Effector memory CD8-positive, alpha-beta T cell (primary cell): Measurements from ENCODE around the gene MBD1.

Experiments
- ATAC-seq: fragments of 150-1000 bp; cut with Tn5 transposase; replicated peaks from 2 replicates; pipeline ENCODE4 v1.10.0; 2021; ENCODE audit warnings: mild to moderate bottlenecking, moderate library complexity
- DNase-seq, 3 experiments: peaks; one replicate each; pipeline ENCODE4 v3.0.0; 2021
- H3K27ac Mint-ChIP-seq, 2 donors: one replicate each; pipeline ENCODE4 v1.8.0; 2022; ENCODE audit warnings: mild to moderate bottlenecking in 2 of 2, mixed read lengths in 2 of 2, moderate library complexity in 2 of 2
- H3K27me3 Mint-ChIP-seq, 2 donors: one replicate each; pipeline ENCODE4 v1.8.0; 2022; ENCODE audit warnings: mixed read lengths in 2 of 2
- H3K36me3 Mint-ChIP-seq: one replicate; pipeline ENCODE4 v1.8.0; 2022; ENCODE audit warnings: mild to moderate bottlenecking, moderate library complexity, mixed read lengths; ENCODE audit not compliant: insufficient read depth
- H3K4me1 Mint-ChIP-seq, 2 donors: one replicate each; pipeline ENCODE4 v1.8.0; 2022; ENCODE audit warnings: low read depth in 2 of 2, mixed read lengths in 2 of 2
- H3K4me3 Mint-ChIP-seq, 2 donors: one replicate each; pipeline ENCODE4 v1.8.0; 2022; ENCODE audit warnings: mild to moderate bottlenecking in 2 of 2, mixed read lengths in 2 of 2, moderate library complexity in 2 of 2
- H3K9me3 Mint-ChIP-seq, 2 donors: one replicate each; pipeline ENCODE4 v1.8.0; 2022; ENCODE audit warnings: mixed read lengths in 2 of 2

The MBD1 gene

DNA sequence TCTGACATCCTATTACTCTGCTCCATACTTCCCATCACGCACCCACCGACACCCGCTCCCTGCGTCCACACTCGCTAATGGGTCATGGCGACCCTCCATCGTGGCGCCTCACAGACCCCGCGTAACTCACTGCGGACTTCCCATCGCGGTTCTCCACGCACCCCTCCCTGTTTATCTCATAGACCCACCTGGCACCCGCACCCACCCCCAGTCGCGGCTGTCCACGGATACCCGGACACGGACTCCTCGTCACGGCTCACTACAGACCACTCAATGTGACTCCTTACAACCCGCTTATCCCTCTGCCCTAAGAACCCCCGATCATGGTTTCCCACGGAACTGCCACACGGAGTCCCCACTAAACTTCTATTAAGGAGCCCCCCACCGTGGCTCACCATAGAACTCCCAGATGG is 5.7 kb upstream of the MBD1 start:
- Mint-ChIP-seq H3K9me3 (no peaks in the 10 kb centered on the region), H3K36me3 (peaks cover 41% of the 10 kb centered on the region), H3K4me1 (peaks cover 27 to 29% of the 10 kb centered on the region in 2 donors), H3K4me3 (peak overlapping the region; percentile 85 to 95), H3K27ac (peak overlapping the region; percentile 74 to 94), H3K27me3 (no peaks in the 10 kb centered on the region)
- DNase-seq = no peak
- no peak for ATAC-seq

DNA sequence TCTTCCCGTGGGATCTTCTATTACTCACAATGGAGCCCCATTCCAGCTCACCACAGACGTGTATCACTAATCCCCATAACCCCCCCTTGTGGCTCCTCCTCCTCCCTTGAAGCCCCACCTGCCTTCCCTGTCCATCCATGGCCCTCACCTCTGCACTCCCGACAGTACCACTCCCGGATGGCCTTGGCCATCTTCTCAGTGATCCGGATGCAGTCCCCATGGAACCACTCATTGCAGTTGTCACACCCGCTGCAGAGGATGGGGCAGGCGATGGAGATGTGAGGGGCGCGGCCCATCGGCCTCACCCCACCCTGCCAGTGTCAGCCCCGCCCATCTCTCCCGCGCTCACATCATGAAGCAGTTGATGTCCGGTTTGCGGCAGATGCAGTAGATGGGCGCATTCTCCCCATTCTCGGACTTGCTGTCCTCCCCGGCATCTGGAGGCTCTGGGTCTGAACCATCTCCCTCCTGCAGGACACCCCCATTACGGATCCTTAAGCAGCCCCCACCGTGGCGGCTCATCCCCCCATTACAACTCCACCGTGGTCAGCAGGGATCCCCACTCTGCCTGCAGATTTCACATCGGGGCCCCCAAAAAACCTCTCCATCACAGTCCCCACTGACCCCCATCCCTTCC is 5.2 kb upstream of the MBD1 start:
- Mint-ChIP-seq H3K27ac (peak overlapping the region; percentile 74 to 94), H3K4me3 (peak overlapping the region; percentile 85 to 95), H3K27me3 (no peaks in the 10 kb centered on the region), H3K9me3 (no peaks in the 10 kb centered on the region), H3K4me1 (peaks cover 29% of the 10 kb centered on the region in 2 donors), H3K36me3 (peaks cover 46% of the 10 kb centered on the region)
- no peak for DNase-seq
- no peak for ATAC-seq

DNA sequence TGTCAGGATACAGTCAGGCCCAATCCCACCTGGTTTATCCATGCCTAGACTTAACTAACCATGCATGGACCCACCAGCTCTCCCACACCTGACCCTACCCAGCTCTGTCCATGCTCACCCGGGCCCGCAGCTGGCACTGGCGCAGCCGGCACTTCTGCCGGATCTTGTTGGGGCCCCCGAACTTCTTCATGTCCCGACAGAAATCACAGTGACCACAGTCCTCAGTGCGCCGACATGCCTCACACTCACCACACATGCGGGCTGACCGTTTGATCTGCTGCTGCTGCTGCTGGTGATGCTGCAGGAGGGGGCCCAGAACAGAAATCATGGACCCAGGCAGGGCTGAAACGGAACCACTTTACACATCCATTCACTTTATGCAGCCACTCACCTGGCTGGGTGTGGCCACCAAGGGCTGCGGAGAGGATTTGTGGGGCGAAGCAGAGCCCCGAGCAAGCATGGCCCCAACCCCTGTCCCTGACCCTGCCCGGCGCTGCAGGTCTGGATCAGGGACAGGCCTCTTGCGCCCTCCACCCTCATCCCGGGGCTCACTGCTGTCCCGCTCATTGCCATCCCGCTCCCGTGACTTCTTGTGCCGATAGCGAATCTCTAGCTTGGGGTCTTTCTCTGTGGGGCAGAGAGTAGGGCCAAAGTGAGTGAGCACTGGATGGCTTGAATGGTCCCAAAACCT is 4.5 kb upstream of the MBD1 start:
- DNase-seq (no peak), ATAC-seq (no peak)
- no peaks in the 10 kb centered on the region for H3K9me3 Mint-ChIP-seq
- peaks cover 36% of the 10 kb centered on the region in 2 donors for H3K4me1 Mint-ChIP-seq
- H3K36me3 Mint-ChIP-seq = peaks cover 53% of the 10 kb centered on the region
- peak overlapping the region; percentile 85 to 95 for H3K4me3 Mint-ChIP-seq
- H3K27me3 Mint-ChIP-seq = no peaks in the 10 kb centered on the region
- peak overlapping the region in 1 of 2 donors; percentile 94 for H3K27ac Mint-ChIP-seq

DNA sequence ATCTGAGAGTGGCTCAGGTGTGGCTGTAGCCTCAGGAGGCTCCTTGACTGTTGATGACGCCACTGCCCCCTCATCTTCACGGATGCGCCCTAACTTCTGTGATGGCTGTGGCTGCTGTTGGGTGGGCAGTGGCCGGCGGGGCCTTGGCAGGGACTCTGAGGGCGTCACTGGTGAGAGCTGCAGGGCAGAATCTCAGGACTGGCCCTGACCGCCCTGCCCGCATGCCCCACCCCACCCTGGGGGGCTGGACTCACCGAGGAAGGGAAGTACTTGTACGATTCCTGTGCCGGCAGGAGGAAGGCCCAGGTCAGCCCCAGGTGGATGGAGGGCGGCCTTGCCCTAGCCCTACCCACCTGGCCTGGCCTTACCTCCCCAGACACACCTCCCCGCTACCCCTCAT is 3.7 kb upstream of the MBD1 start:
- peaks cover 43% of the 10 kb centered on the region in 2 donors for H3K4me1 Mint-ChIP-seq
- H3K9me3 Mint-ChIP-seq = no peaks in the 10 kb centered on the region
- DNase-seq (no peak), ATAC-seq (no peak)
- H3K36me3 Mint-ChIP-seq = peaks cover 53% of the 10 kb centered on the region
- H3K27ac Mint-ChIP-seq = no peak overlapping the region
- peak overlapping the region in 1 of 2 donors; percentile 26 for H3K4me3 Mint-ChIP-seq
- H3K27me3 Mint-ChIP-seq = no peaks in the 10 kb centered on the region

DNA sequence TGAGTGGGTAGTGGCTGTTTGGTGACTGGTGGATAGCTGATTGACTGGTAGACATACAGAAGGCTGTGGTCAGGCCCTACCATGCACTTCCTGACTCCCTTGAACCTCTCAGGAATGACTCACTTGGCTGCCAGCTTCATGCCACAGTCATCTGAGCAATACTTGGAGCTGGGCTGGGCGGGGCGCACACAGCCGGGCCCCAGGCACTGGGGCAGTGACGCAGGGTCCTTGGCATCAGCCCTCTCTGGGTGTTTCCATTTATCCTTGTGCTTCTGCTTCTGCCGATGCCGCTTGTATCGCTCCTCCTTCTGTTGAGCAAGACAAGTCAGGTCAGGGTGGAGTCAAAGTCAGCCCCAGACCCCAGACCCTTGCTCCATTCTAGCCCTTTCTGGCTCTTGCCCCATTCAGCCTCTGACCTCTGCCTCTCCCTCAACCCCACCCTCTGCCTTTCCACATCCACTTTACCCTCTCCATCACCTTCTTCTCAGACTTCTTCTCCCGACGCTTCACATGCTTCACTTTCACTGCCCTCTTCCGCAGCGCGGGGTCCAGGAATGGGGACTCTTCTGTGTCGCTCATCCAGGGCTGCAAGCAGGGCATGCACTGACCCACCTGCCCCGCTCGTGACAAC is 3.0 kb upstream of the MBD1 start:
- peak overlapping the region in 1 of 2 donors; percentile 30 for H3K4me3 Mint-ChIP-seq

DNA sequence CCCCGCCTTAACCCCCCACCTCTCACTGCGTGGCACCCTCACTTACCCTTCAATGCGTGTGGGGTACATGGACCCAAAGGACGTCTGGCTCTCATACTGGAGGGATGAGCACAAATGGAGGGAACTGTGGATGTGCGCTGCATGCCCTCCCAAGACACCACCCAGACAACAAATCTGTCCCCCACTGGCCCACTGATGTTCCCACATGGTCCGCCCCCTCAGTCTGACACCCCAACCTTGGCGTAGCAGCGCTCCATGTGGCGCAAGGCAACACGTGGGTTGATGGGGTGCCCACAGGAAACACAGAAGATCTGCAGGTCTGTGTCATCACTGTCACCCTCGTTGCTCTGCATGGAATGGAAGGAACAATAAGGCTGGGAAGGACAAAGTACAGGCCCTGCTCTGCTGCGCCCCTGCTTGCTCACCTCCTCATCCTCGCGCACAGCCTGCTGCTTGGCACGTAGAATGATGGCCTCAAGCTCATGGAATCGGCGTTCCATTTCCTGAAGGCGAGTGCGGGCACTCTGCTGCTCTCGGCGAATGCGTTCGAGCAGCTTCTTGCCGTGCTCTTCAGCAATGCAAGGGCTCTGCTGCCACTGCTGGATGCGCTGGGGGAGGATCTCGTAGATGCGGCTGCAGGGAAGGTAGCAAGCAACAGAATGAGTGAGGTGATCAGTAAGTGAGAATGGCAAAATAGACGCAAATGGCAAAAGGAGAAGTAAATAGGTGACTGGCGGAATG is 2.3 kb upstream of the MBD1 start:
- Mint-ChIP-seq H3K27me3 (no peaks in the 10 kb centered on the region), H3K27ac (peak overlapping the region in 1 of 2 donors; percentile 11), H3K9me3 (no peaks in the 10 kb centered on the region), H3K4me1 (peaks cover 52 to 55% of the 10 kb centered on the region in 2 donors), H3K4me3 (peak overlapping the region; percentile 14 to 30), H3K36me3 (peaks cover 53% of the 10 kb centered on the region)
- ATAC-seq (no peak), DNase-seq (no peak)

More for the DNA sequence above, 3.0 kb upstream of the MBD1 start:
- DNase-seq = no peak
- ATAC-seq = no peak
- H3K27me3 Mint-ChIP-seq = no peaks in the 10 kb centered on the region
- no peaks in the 10 kb centered on the region for H3K9me3 Mint-ChIP-seq
- peaks cover 53% of the 10 kb centered on the region for H3K36me3 Mint-ChIP-seq
- H3K27ac Mint-ChIP-seq = peak overlapping the region in 1 of 2 donors; percentile 11
- peaks cover 47 to 48% of the 10 kb centered on the region in 2 donors for H3K4me1 Mint-ChIP-seq

DNA sequence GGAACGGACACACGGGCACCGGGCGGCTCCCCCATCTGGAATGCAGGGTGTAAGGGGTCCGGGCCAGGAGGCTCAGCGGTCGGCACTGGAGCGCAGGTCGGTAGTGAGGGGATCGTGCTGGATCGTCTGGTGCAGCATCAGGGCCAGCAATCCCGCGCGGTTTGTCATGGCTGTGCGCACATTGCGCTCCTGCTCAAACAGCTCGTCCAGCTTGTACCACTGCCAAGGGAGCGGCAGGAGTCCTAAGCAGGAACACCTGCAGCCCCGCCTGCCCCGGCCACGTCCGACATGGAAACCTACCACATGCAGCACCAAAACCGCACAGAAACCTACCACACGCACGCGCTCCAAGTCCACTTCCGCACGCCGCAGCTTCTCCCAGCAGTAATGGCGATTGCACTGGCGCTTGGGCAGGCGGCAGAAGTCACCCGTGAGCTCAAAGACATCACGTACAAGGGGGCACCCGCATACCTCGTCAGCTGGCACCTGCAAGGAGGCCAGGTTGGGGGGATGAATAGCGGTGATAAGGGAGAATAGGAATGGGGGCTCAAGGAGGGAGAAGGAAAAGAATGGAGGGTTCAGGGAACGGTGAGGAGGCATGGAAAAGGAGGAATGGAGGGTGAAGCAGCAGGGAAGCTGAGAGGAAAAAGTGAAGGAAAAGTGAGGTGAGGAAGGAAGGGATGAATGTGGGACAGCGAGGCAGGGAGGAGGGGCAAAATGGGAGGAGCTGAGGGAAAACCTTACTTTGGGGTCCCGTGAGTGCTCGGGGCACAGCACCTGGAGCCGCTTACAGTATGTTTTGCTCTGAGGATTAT is 1.4 kb upstream of the MBD1 start:
- Mint-ChIP-seq H3K4me3 (peak overlapping the region; percentile 30 to 92), H3K36me3 (peaks cover 50% of the 10 kb centered on the region), H3K4me1 (peaks cover 52 to 56% of the 10 kb centered on the region in 2 donors), H3K27ac (peak overlapping the region in 1 of 2 donors; percentile 96), H3K9me3 (no peaks in the 10 kb centered on the region), H3K27me3 (no peaks in the 10 kb centered on the region)
- DNase-seq = no peak
- no peak for ATAC-seq

DNA sequence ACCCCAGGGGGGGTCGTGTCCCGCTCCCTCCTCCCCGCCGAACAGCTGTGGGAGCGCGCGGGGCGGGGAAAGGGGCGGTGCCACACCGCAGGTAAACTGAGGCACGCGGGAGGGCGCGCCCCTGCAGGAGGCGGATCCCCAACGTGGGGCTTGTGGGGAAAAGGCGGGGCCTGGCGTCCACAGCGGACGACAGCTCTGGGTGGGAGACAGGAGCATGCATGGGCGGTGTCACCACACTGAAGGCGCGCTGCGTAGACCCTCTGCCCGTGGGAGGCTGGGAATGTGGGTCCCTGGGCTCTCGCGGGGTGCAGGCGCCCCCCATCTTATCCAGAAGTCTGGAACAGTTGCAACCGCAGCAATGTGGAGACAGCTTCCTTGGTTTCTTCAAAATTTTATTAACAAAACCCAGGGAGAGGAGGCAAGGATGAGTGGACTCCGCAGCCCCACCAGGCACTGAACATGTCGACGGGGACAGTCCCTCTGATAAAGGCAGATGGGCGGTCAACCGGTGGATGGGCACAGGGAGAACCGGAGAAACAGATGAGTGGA is 723 bp upstream of the MBD1 start:
- peak overlapping the region; percentile 96 to 97 for H3K27ac Mint-ChIP-seq
- H3K9me3 Mint-ChIP-seq = no peaks in the 10 kb centered on the region
- ATAC-seq = no peak
- no peaks in the 10 kb centered on the region for H3K27me3 Mint-ChIP-seq
- peak overlapping the region; percentile 92 to 98 for H3K4me3 Mint-ChIP-seq
- no peak for DNase-seq
- peaks cover 47% of the 10 kb centered on the region for H3K36me3 Mint-ChIP-seq
- peaks cover 47 to 50% of the 10 kb centered on the region in 2 donors for H3K4me1 Mint-ChIP-seq

DNA sequence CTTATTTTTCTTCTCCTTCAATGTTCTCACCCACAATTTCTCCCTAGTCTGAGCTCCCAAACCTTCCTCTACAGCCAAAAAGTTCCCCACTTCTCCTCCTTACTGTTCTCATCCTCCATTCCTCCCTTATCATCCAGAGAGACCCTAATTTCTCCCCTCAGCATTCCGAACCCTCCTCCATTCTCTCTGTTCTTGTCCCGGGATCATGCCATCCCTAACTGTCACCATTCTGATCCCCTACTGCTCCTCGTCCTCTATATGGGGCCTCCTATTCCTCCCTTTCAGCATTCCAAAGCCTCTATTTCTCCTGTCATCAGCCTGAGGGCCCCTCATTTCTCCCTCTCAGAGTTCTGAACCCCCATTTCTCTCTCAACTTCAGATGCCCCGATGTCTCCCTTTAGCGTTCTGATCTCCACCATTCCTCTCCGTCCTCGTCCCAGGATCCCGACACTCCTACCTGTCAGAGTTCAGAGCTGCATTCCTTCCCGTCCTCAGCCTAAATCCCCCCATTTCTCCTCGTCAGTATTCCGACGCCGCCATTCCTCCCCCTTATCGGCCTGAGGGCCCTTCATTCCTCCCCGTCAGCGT is 522 bp downstream of the MBD1 start:
- ATAC-seq = no peak
- H3K27ac Mint-ChIP-seq = peak overlapping the region; percentile 96 to 97
- no peak for DNase-seq
- peaks cover 39 to 43% of the 10 kb centered on the region in 2 donors for H3K4me1 Mint-ChIP-seq
- peaks cover 54% of the 10 kb centered on the region for H3K36me3 Mint-ChIP-seq
- no peaks in the 10 kb centered on the region for H3K9me3 Mint-ChIP-seq
- H3K27me3 Mint-ChIP-seq = no peaks in the 10 kb centered on the region
- peak overlapping the region; percentile 92 to 98 for H3K4me3 Mint-ChIP-seq

DNA sequence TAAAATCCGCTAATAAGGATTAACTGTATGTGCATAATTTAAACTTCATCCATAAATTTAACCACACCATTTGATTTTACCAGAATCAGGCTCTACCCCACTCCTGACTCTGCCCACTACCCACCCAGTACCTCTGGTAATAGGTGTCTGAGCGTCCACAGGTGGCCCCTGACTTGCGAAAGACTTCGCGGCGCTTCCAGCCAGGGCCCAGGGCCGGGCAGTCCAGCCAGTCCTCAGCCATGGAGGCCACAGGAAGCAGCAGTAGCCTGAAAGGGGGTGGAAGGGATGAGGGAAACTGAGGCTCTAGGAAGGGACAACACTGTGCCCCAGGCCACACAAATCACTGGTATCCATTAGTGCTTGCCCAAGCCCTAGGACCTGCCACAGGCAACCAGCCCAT is 1.6 kb downstream of the MBD1 start:
- Mint-ChIP-seq H3K4me3 (peak overlapping the region; percentile 92 to 98), H3K27me3 (no peaks in the 10 kb centered on the region), H3K27ac (peak overlapping the region; percentile 96 to 97), H3K36me3 (peaks cover 55% of the 10 kb centered on the region), H3K4me1 (peaks cover 36 to 38% of the 10 kb centered on the region in 2 donors), H3K9me3 (no peaks in the 10 kb centered on the region)
- ATAC-seq (no peak), DNase-seq (no peak)

DNA sequence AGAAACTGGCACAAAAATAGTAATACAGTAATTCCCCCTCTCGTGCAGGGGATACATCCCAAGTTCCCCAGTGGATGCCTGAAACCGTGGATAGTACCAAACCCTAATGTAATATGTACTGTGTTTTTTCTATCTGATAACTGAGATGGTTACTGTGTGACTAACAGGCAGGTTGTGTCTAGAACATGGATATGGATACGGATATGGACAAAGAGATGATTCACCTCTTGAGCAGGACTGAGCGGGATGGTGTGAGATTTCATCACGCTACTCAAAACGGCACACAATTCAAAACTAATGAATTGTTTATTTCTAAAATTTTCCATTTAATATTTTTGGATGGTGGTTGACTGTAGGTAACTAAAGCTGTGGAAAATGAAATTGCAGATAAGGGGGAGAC is 3.4 kb downstream of the MBD1 start:
- no peak overlapping the region for H3K27ac Mint-ChIP-seq
- H3K9me3 Mint-ChIP-seq = no peaks in the 10 kb centered on the region
- H3K36me3 Mint-ChIP-seq = peaks cover 53% of the 10 kb centered on the region
- H3K4me1 Mint-ChIP-seq = peaks cover 30 to 34% of the 10 kb centered on the region in 2 donors
- no peak overlapping the region for H3K4me3 Mint-ChIP-seq
- no peak for ATAC-seq
- no peak for DNase-seq
- no peaks in the 10 kb centered on the region for H3K27me3 Mint-ChIP-seq

DNA sequence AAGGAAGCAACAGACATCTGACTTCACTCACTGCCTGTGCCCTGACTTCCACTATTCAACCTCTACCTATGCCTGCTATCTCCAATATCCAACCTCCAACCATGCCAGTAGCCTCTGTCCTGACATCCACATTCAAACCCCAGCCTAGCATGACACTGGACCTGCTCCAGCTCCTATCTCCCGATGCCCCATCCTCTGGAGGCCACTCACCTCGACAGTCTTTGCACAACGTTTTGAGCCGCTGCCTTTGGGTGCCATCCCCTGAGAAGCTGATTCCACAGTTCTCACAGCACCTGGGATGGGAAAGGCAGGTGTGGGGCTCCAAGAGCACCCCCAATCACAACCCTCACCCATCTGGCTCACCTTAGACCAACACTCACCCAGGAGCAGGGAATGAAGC is 4.9 kb downstream of the MBD1 start:
- H3K9me3 Mint-ChIP-seq = no peaks in the 10 kb centered on the region
- DNase-seq = no peak
- H3K27me3 Mint-ChIP-seq = no peaks in the 10 kb centered on the region
- H3K27ac Mint-ChIP-seq = peak overlapping the region; percentile 25 to 65
- H3K36me3 Mint-ChIP-seq = peaks cover 43% of the 10 kb centered on the region
- no peak for ATAC-seq
- H3K4me3 Mint-ChIP-seq = no peak overlapping the region
- H3K4me1 Mint-ChIP-seq = peaks cover 27 to 29% of the 10 kb centered on the region in 2 donors
